ENCODE results near the gene NCAM1. TPM values are rescaled to one million over a fixed set of nuclear protein-coding genes. Genes with fewer than 3 reads are reported as not detected.

The NCAM1 gene
- total RNA-seq, 2 donors from 2014 or later, result 225 to 229 TPM

DNA sequence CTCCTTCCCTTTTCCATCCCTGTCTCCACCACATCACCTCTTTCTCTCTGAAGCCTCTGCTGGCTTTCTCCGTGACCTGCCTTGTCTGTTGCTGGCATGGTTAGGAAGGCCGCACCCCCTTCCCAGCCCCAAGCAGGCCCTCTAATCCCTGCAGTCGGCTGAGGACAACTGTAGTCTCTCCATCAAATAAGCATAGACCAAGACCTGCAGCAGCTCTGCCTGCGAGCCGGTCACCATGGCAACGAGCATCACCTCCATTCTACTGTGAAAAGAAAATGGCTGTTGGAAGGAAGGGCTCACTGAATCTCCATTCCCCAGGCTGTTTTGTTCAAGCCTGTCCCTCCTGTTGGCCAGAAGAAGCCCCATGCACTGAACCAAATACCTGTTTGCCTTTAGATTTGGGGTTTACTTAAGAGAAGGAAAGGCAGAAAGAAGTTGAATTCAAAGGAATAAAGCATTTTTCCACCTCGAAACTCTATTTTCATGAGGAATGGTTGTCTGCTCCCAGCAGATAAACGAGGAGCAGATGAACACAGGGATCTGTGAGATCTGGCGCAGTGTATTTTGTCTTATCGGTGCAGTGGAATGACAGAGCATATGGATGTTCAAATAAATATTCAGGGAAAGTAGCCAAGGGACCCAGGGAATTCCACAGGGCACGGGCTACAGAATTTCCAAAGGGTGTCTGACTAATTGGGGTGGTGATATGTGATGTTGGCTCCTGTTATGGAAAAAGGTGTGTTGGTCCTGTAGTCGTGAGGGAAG is 240.0 kb downstream of the NCAM1 start:
- H3K36me3 ChIP-seq, result no peaks in the 10 kb centered on the region
- TF ChIP-seq CTCF (IDR thresholded peaks at IDR 0.05), result no peak

GRCh38 chr11:113202431-113202830 is 241.2 kb downstream of the NCAM1 start:
- no peak overlapping the region for H3K27ac ChIP-seq
- no peaks in the 10 kb centered on the region for H3K9me3 ChIP-seq
- no peak overlapping the region for H3K4me3 ChIP-seq
- no peak for DNase-seq (ENCODE audit: low spot score)
- no peak for TF ChIP-seq CTCF (IDR thresholded peaks at IDR 0.05)
- peaks cover 0 to 31% of the 10 kb centered on the region in 2 donors for H3K4me1 ChIP-seq
- no peaks in the 10 kb centered on the region for H3K27me3 ChIP-seq
- H3K36me3 ChIP-seq, result peaks cover 7% of the 10 kb centered on the region

More for the DNA sequence above, 240.0 kb downstream of the NCAM1 start:
- H3K9me3 ChIP-seq, result no peaks in the 10 kb centered on the region
- DNase-seq (ENCODE audit: low spot score), result no peak
- no peak overlapping the region for H3K4me3 ChIP-seq
- no peaks in the 10 kb centered on the region for H3K27me3 ChIP-seq
- H3K4me1 ChIP-seq, result peaks cover 0 to 33% of the 10 kb centered on the region in 2 donors
- H3K27ac ChIP-seq, result no peak overlapping the region

DNA sequence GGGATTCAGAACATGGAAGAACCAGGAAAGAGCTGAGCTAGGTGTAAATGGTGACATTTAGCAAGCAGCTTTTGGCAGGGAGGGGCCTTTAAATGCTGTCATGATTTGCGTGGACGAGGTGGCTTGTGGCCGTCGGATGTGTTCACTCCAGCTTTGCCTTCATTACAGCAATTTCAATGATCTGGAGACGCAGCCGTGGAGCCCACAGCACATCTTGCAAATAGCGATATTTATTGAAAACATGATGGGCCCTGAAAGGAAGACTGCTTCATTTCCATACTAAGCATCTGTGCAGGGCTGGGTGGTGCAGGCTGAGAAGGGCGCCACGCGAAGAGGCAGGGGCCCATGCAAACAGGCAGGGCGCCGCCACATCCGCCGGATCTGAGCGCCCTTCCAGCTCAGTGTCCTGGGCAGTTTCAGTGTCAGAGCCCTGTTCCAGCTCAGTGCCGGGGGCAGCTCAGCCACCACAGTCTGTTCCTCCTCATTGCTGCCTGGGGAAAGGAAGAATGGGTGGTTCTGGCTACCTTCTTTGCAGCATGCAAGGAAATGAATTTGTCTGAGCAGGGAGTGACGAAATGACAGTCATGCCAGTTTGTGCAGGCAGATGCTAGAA is 242.0 kb downstream of the NCAM1 start:
- peaks cover 0 to 26% of the 10 kb centered on the region in 2 donors for H3K4me1 ChIP-seq
- no peak for DNase-seq (ENCODE audit: low spot score)
- no peak for TF ChIP-seq CTCF (IDR thresholded peaks at IDR 0.05)
- H3K27ac ChIP-seq, result no peak overlapping the region
- no peak overlapping the region for H3K4me3 ChIP-seq
- H3K36me3 ChIP-seq, result peaks cover 15% of the 10 kb centered on the region
- H3K27me3 ChIP-seq, result no peaks in the 10 kb centered on the region
- H3K9me3 ChIP-seq, result no peaks in the 10 kb centered on the region

GRCh38 chr11:113204280-113204679 is 243.1 kb downstream of the NCAM1 start:
- H3K27me3 ChIP-seq, result no peaks in the 10 kb centered on the region
- H3K9me3 ChIP-seq, result no peaks in the 10 kb centered on the region
- TF ChIP-seq CTCF (IDR thresholded peaks at IDR 0.05), result no peak
- H3K4me3 ChIP-seq, result no peak overlapping the region
- DNase-seq (ENCODE audit: low spot score), result no peak
- peaks cover 21% of the 10 kb centered on the region for H3K36me3 ChIP-seq
- no peak overlapping the region for H3K27ac ChIP-seq
- peaks cover 0 to 20% of the 10 kb centered on the region in 2 donors for H3K4me1 ChIP-seq

GRCh38 chr11:113213549-113213948 is 252.3 kb downstream of the NCAM1 start:
- Histone ChIP-seq H3K4me3 (no peak overlapping the region), H3K36me3 (peaks cover 18% of the 10 kb centered on the region), H3K27ac (no peak overlapping the region), H3K9me3 (no peaks in the 10 kb centered on the region), H3K27me3 (no peaks in the 10 kb centered on the region), H3K4me1 (no peaks in the 10 kb centered on the region)
- DNase-seq (ENCODE audit: low spot score), result no peak
- no peak for TF ChIP-seq CTCF (IDR thresholded peaks at IDR 0.05)
